ENCODE data around the gene ZBTB9.

Gene ZBTB9

GRCh38 chr6:33433544-33434191 is 20.7 kb upstream of the ZBTB9 start:
- DNase-seq (ENCODE audit: low spot score) = no peak

- no peak for DNase-seq (ENCODE audit: low spot score)
These were observed 19.4 kb upstream of the ZBTB9 start for GRCh38 chr6:33434961-33435360.

DNA sequence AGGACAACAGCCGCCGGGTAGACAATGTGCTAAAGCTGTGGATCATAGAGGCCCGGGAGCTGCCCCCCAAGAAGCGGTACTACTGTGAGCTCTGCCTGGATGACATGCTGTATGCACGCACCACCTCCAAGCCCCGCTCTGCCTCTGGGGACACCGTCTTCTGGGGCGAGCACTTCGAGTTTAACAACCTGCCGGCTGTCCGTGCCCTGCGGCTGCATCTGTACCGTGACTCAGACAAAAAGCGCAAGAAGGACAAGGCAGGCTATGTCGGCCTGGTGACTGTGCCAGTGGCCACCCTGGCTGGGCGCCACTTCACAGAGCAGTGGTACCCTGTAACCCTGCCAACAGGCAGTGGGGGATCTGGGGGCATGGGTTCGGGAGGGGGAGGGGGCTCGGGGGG is 16.7 kb upstream of the ZBTB9 start:
- no peak for DNase-seq (ENCODE audit: low spot score)

- DNase-seq (ENCODE audit: low spot score) = no peak
These were observed 15.3 kb upstream of the ZBTB9 start for GRCh38 chr6:33438978-33439594.

GRCh38 chr6:33439956-33440648 is 14.3 kb upstream of the ZBTB9 start:
- DNase-seq (ENCODE audit: low spot score) = no peak

GRCh38 chr6:33440649-33441309 is 13.6 kb upstream of the ZBTB9 start:
- DNase-seq (ENCODE audit: low spot score) = no peak

DNA sequence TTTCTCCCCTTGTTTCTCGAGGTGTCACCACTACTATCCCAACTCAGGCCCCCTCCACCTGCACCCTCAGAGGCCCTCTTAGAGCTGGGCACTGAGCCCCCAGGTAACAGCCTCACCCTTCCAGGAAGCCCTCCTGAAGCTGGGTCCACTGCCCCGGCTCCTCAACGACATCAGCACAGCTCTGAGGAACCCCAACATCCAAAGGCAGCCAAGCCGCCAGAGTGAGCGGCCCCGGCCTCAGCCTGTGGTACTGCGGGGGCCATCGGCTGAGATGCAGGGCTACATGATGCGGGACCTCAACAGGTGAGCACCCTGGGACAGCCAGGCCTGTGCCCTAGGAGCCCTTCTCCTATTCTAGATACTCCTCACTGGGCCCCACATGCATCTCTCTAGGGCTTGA is 12.9 kb upstream of the ZBTB9 start:
- no peak for DNase-seq (ENCODE audit: low spot score)

DNA sequence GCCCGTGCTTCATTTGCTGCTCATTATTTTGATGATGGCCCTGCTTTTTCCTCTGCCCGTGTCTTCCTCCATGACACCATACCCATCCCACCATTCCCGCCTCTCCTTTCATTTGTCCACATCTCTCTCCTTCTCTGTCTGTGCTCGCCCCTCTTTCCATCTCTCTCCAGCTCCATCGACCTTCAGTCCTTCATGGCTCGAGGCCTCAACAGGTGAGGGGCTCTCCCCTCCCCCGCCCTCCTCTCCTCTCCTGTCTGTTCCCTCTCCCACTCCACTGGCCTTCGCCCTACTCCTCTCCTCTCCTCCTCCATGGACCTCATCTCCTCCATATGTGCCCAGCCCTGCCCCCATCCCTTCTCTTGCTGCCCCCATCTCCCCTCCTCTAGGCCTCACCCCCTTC is 12.1 kb upstream of the ZBTB9 start:
- DNase-seq (ENCODE audit: low spot score) = no peak

DNA sequence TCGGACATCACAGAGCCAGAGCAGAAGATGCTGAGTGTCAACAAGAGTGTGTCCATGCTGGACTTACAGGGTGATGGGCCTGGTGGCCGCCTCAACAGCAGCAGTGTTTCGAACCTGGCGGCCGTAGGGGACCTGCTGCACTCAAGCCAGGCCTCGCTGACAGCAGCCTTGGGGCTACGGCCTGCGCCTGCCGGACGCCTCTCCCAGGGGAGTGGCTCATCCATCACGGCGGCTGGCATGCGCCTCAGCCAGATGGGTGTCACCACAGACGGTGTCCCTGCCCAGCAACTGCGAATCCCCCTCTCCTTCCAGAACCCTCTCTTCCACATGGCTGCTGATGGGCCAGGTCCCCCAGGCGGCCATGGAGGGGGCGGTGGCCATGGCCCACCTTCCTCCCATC is 11.4 kb upstream of the ZBTB9 start:
- DNase-seq (ENCODE audit: low spot score) = no peak

DNA sequence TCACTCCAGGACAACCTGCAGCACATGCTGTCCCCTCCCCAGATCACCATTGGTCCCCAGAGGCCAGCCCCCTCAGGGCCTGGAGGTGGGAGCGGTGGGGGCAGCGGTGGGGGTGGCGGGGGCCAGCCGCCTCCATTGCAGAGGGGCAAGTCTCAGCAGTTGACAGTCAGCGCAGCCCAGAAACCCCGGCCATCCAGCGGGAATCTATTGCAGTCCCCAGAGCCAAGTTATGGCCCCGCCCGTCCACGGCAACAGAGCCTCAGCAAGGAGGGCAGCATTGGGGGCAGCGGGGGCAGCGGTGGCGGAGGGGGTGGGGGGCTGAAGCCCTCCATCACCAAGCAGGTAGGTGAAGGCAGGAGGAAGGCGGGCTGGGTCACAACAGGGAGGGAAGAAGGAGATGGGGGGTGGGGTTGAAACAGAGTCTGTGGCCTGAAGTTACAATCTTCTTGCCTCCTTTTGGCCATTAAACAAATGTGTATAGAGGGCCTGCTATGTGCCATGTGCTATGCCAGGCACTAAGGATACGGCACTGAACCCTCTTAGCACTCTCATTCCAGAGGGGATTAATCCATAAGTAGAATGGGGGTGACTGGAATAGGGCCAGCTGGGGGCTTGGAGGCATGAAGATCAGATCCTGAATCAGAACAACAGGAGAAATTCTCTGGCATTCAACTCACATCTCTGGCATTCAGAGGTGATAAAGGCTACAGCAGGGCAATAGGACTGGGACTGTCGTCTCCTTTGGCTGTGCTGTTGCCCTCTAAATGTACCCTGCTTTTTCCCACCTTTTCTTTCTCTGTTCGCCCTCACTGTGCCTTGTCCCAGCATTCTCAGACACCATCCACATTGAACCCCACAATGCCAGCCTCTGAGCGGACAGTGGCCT is 10.5 kb upstream of the ZBTB9 start:
- no peak for DNase-seq (ENCODE audit: low spot score)

DNA sequence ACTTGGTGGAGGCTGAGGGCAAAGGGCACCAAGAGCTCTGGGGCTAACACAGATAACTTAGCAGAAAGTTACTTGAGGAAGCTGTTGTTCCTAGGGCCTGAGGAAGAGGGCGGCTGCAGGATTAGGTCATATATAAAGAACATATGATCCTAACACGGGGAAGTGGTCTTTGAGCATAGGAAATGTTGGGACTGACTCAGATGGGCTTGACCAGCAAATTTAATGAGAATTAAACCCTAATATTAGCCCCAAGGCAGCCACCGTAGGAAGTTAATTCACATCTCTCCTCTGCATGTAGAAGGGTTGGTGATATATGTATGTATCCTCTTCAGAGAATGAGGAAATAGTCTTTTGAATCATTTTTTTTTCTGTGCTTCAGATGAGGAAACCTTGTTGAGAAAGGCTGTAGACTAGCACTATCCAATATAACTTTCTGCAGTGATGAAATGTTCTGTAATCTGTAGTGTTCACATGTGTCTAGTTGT is 9.2 kb upstream of the ZBTB9 start:
- DNase-seq (ENCODE audit: low spot score) = no peak

- no peak for DNase-seq (ENCODE audit: low spot score)
These were observed 8.0 kb upstream of the ZBTB9 start for GRCh38 chr6:33446356-33446755.

DNA sequence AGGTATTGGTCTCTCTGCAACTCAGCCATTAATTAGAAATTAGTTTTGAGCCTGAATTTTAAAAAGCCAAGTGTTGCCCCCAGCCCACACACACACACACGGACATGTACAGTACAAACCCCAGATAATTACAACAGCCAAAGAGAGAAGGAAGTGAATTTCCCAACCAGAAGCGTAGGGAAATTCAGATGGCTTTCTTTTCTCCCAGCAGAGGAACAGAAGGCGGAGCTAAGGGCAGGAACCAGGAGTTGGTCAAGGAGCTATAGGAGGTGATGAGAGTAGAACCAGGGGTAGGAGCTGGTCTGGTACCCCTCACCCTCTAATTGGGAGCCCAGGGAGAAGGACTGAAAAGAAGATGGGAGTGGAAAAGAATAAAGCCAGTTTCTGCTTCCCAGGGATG is 3.9 kb upstream of the ZBTB9 start:
- DNase-seq (ENCODE audit: low spot score) = no peak

GRCh38 chr6:33451606-33452005 is 2.8 kb upstream of the ZBTB9 start:
- no peak for DNase-seq (ENCODE audit: low spot score)

DNA sequence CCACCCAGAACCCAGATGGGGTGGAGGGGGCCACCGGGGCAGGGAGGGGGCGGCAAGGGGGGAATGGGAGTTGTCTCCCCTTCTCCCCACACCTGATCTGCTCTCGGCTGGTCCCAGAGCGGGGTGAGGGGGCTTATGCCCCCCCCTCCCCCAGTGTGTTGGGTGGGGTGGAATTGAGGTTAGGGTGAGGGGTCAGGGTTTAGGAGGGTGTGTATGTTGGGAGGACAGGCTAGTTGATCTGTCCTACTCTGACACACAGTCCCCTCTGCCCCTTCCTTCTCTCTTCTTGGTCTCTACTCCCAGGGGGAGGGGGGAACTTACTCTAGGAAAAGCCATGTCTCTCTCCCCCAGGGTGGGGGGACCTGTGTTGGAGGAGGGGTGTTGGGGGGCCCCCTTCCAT is 1.9 kb upstream of the ZBTB9 start:
- no peak for DNase-seq (ENCODE audit: low spot score)

DNA sequence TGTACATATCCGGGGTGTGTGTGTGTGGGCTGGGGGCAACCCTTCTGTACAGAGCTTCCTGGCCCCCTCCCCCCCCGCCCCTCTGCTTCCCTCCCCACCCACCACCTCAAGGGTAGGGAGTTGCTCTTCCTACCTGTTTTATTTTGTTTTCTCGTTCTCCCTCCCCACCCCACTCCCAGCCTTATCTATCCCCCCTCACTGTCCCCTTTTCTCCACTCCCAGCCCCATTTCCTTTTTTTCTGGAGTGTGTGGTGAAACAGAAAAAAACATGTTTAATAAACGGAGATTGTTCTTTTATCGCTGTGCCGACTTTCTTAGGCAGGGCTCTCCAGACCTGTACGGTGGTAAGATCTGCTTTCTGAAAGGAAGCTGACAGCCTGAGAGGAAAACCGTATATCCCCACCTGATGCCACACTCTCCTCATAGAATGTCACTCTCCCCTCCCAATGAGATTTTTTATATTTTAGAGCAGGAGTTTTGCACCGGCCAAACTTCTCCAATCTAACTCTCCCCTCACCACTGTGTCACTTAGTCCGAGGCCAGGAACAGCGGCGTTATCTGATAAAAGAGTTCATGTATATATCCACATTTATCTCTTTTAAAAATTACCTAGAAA is 875 bp upstream of the ZBTB9 start:
- no peak for DNase-seq (ENCODE audit: low spot score)

DNA sequence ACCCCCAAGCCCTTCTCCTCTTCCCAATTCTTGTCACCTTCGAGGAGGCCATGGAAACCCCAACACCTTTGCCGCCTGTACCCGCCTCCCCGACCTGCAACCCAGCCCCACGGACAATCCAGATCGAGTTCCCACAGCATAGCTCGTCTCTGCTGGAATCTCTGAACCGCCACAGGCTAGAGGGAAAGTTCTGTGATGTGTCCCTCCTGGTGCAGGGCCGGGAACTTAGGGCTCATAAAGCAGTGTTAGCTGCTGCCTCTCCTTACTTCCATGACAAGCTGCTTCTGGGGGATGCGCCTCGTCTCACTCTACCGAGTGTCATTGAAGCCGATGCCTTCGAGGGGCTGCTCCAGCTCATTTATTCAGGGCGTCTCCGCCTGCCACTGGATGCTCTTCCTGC is 675 bp downstream of the ZBTB9 start:
- no peak for DNase-seq (ENCODE audit: low spot score)

DNA sequence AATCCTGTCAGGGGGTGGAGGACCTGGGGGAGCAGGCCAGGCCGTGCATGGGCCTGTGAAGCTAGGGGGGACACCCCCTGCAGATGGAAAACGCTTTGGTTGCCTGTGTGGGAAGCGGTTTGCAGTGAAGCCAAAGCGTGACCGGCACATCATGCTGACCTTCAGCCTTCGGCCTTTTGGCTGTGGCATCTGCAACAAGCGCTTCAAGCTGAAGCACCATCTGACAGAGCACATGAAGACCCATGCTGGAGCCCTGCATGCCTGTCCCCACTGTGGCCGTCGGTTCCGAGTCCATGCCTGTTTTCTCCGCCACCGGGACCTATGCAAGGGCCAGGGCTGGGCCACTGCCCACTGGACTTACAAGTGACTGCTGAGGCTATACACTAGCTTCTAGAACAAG is 1.8 kb downstream of the ZBTB9 start:
- no peak for DNase-seq (ENCODE audit: low spot score)

- DNase-seq (ENCODE audit: low spot score) = no peak
These were observed 4.3 kb downstream of the ZBTB9 start for GRCh38 chr6:33458676-33459075.

DNA sequence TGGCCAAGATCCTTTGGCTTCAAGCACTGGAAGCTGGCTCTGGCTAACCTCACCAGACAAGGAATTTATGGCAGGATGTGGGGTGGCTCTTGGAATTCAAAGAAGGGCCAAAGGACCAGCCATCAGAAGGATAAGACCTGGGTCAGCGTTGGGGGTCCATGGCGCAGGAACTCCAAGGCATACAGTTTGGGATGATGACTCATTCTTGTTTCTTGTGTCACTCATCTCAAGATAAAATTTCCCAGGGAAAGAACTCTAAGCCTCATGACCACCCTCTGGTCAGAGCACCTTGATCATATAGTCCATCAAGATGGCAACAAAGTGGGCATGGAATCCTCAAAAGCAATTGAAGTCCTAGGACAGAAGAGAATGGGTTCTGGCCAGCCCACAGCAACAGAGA is 4.8 kb downstream of the ZBTB9 start:
- no peak for DNase-seq (ENCODE audit: low spot score)

DNA sequence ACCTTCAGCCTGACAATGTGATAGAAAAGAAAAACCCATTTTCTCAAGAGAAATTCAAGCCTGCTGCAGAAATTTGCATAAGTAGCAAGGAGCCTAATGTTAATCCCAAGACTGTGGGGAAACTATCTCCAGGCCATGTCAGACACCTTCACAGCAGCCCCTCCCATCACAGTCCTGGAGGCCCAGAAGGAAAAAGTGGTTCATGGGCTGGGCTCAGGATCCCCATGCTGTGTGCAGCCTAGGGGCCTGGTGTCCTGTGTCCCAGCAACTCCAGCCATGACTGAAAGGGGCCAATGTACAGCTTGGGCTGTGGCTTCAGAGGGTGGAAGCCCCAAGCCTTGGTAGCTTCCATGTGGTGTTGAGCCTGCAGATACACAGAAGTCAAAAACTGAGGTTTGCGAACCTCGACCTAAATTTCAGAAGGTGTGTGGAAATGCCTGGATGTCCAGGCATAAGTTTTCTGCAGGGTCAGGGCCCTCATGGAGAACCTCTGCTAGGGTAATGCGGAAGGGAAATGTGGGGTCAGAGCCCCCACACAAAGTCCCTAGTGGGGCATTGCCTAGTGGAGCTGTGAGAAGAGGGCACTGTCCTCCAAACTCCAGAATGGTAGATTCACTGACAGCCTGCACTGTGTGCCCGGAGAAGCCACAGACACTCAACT is 11.8 kb downstream of the ZBTB9 start:
- no peak for DNase-seq (ENCODE audit: low spot score)
